Measurements from ENCODE around the gene TOX2. TPM values are rescaled to one million over a fixed set of nuclear protein-coding genes. Genes with fewer than 3 reads are reported as not detected.
A peak's percentile ranks its signal among the peaks of the same experiment; 100 is the strongest.

The TOX2 gene
- total RNA-seq, 2 donors from 2014 or later: 8.8 to 52.8 TPM

- no peaks in the 10 kb centered on the region for H3K9me3 ChIP-seq
- intact Hi-C loops (cut with DNase I): loop anchor here (10.0 kb wide), 1 partner anchor 1765 kb away; no protein-coding TSS in a partner anchor
- H3K4me1 ChIP-seq (replicated peaks): peaks cover 3% of the 10 kb centered on the region
- no peak overlapping the region for H3K27ac ChIP-seq
- TF ChIP-seq POLR2A (IDR thresholded peaks at IDR 0.05): no peak
- TF ChIP-seq POLR2AphosphoS5 (IDR thresholded peaks at IDR 0.05): no peak
- TF ChIP-seq CTCF (IDR thresholded peaks at IDR 0.05): no peak
- H3K27me3 ChIP-seq (replicated peaks; ENCODE audit: insufficient read depth): no peaks in the 10 kb centered on the region
- no peak overlapping the region for H3K4me3 ChIP-seq
- WGBS: 50% methylated on average over 9 of the region's 9 CpGs
- no peak for DNase-seq (ENCODE audit: low spot score)
- no peaks in the 10 kb centered on the region for H3K36me3 ChIP-seq
These were observed 95.6 kb downstream of the TOX2 start for GRCh38 chr20:44010162-44010704.

- WGBS: 88% methylated on average over 10 of the region's 10 CpGs
- no peak overlapping the region for H3K4me3 ChIP-seq
- H3K4me1 ChIP-seq (replicated peaks): peaks cover 3% of the 10 kb centered on the region
- no peaks in the 10 kb centered on the region for H3K9me3 ChIP-seq
- intact Hi-C loops (cut with DNase I): loop anchor here (10.0 kb wide), 1 partner anchor 1763 kb away; no protein-coding TSS in a partner anchor
- H3K27ac ChIP-seq: no peak overlapping the region
- H3K27me3 ChIP-seq (replicated peaks; ENCODE audit: insufficient read depth): no peaks in the 10 kb centered on the region
- H3K36me3 ChIP-seq: no peaks in the 10 kb centered on the region
- TF ChIP-seq POLR2A (IDR thresholded peaks at IDR 0.05) (no peak), CTCF (IDR thresholded peaks at IDR 0.05) (no peak), POLR2AphosphoS5 (IDR thresholded peaks at IDR 0.05) (no peak)
- DNase-seq (ENCODE audit: low spot score): no peak
These were observed 96.7 kb downstream of the TOX2 start for GRCh38 chr20:44011251-44011940.

GRCh38 chr20:44012466-44013226, 98.0 kb downstream of the TOX2 start:
- H3K27ac ChIP-seq: no peak overlapping the region
- H3K9me3 ChIP-seq: no peaks in the 10 kb centered on the region
- DNase-seq (ENCODE audit: low spot score): no peak
- no peak overlapping the region for H3K4me3 ChIP-seq
- intact Hi-C loops (cut with DNase I): loop anchor here (10.0 kb wide), 1 partner anchor 1762 kb away; no protein-coding TSS in a partner anchor
- 90% methylated on average over 4 of the region's 4 CpGs for WGBS
- H3K27me3 ChIP-seq (replicated peaks; ENCODE audit: insufficient read depth): no peaks in the 10 kb centered on the region
- H3K36me3 ChIP-seq: no peaks in the 10 kb centered on the region
- TF ChIP-seq POLR2AphosphoS5 (IDR thresholded peaks at IDR 0.05): no peak
- TF ChIP-seq POLR2A (IDR thresholded peaks at IDR 0.05): no peak
- no peak for TF ChIP-seq CTCF (IDR thresholded peaks at IDR 0.05)
- peaks cover 3% of the 10 kb centered on the region for H3K4me1 ChIP-seq (replicated peaks)

GRCh38 chr20:44014807-44015732, 100.4 kb downstream of the TOX2 start:
- no peak overlapping the region for H3K4me3 ChIP-seq
- no peak for DNase-seq (ENCODE audit: low spot score)
- intact Hi-C loops (cut with DNase I): loop anchor here (5.0 to 10.0 kb wide), 5 partner anchors 67 to 1760 kb away; partner anchors contain the start of gene JPH2
- no peaks in the 10 kb centered on the region for H3K36me3 ChIP-seq
- TF ChIP-seq POLR2AphosphoS5 (IDR thresholded peaks at IDR 0.05) (peak; percentile 31), POLR2A (IDR thresholded peaks at IDR 0.05) (no peak), CTCF (IDR thresholded peaks at IDR 0.05) (peak in 1 of 4 experiments; percentile 12)
- no peaks in the 10 kb centered on the region for H3K4me1 ChIP-seq (replicated peaks)
- H3K27me3 ChIP-seq (replicated peaks; ENCODE audit: insufficient read depth): no peaks in the 10 kb centered on the region
- H3K27ac ChIP-seq: peak overlapping the region in 1 of 2 donors; percentile 20
- 6% methylated on average over 17 of the region's 17 CpGs for WGBS
- H3K9me3 ChIP-seq: no peaks in the 10 kb centered on the region

Measured in prostate gland (tissue), 2 donors.